ENCODE measurements around the gene OCLN. TPM values are rescaled to one million over a fixed set of nuclear protein-coding genes. Genes with fewer than 3 reads are reported as not detected.
"Not testable (repeated sequence)": the region's sequence is repeated elsewhere in the genome, so short reads cannot be mapped to it uniquely, and the experiment has no call there.

Gene OCLN
- total RNA-seq, 1 donor from 2014 or later = 12.8 TPM

GRCh38 chr5:69512740-69513260, 20.2 kb downstream of the OCLN start:
- Histone ChIP-seq H3K4me3 (no peak overlapping the region), H3K27me3 (no peaks in the 10 kb centered on the region), H3K4me1 (peaks cover 9% of the 10 kb centered on the region), H3K9me3 (no peaks in the 10 kb centered on the region), H3K36me3 (no peaks in the 10 kb centered on the region), H3K27ac (no peak overlapping the region)
- no peak for TF ChIP-seq POLR2A (IDR thresholded peaks at IDR 0.05)
- TF ChIP-seq POLR2AphosphoS5 (IDR thresholded peaks at IDR 0.05; ENCODE audit: insufficient read depth in 1 of 2, low read depth in 1 of 2) = peak in 1 of 2 donors; percentile 23
- intact Hi-C loops (cut with DNase I) = no loop called here
- DNase-seq (ENCODE audit: extremely low spot score in 2 of 2) = no peak

DNA sequence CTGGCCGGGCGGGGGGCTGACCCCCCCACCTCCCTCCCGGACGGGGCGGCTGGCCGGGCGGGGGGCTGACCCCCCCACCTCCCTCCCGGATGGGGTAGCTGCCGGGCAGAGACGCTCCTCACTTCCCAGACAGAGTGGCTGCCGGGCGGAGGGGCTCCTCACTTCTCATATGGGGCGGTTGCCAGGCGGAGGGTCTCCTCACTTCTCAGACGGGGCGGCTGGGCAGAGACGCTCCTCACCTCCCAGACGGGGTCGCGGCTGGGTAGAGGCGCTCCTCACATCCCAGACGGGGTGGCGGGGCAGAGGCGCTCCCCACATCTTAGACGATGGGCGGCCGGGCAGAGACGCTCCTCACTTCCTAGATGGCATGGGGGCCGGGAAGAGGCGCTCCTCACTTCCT, 23.0 kb downstream of the OCLN start:
- H3K27ac ChIP-seq; DNase-seq (ENCODE audit: extremely low spot score in 2 of 2); H3K4me3 ChIP-seq; H3K27me3 ChIP-seq; H3K36me3 ChIP-seq; intact Hi-C loops (cut with DNase I); H3K9me3 ChIP-seq: not testable (repeated sequence)
- H3K4me1 ChIP-seq = peaks cover 21% of the 10 kb centered on the region

- peaks cover 27% of the 10 kb centered on the region for H3K4me1 ChIP-seq
- no peak for DNase-seq (ENCODE audit: extremely low spot score in 2 of 2)
- no peak overlapping the region for H3K27ac ChIP-seq
- no peaks in the 10 kb centered on the region for H3K9me3 ChIP-seq
- intact Hi-C loops (cut with DNase I) = no loop called here
- no peak for TF ChIP-seq POLR2A (IDR thresholded peaks at IDR 0.05)
- TF ChIP-seq CTCF (IDR thresholded peaks at IDR 0.05) = no peak
- TF ChIP-seq POLR2AphosphoS5 (IDR thresholded peaks at IDR 0.05; ENCODE audit: insufficient read depth in 1 of 2, low read depth in 1 of 2) = no peak
- no peak overlapping the region for H3K4me3 ChIP-seq
- H3K27me3 ChIP-seq = no peaks in the 10 kb centered on the region
- H3K36me3 ChIP-seq = no peaks in the 10 kb centered on the region
These were observed 24.2 kb downstream of the OCLN start for GRCh38 chr5:69516769-69517168.

DNA sequence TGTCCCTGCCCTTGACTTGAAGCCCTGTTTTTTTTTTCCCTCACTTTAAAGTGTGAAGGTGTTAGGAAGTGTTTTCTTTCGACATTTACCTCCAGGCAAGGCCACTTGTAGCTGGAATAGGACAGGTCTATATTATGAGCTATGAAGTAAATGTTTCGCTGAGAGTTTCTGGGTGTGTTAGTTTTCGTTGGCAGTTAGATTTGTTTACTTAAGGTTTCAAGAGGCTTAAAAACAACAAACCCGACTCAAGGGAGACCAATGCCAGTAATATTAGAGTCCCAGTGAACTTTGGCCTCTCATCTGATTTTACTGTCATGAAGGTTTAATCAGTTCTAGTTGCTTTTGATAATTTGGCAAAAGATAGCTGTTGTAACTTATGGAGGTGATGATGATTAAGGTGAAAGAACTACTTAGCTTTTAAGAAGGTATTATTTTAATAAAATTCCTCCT, 25.2 kb downstream of the OCLN start:
- TF ChIP-seq POLR2AphosphoS5 (IDR thresholded peaks at IDR 0.05; ENCODE audit: insufficient read depth in 1 of 2, low read depth in 1 of 2) (peak in 1 of 2 donors; percentile 56), CTCF (IDR thresholded peaks at IDR 0.05) (no peak), POLR2A (IDR thresholded peaks at IDR 0.05) (no peak)
- intact Hi-C loops (cut with DNase I) = no loop called here
- no peaks in the 10 kb centered on the region for H3K27me3 ChIP-seq
- H3K36me3 ChIP-seq = no peaks in the 10 kb centered on the region
- no peaks in the 10 kb centered on the region for H3K9me3 ChIP-seq
- peaks cover 27% of the 10 kb centered on the region for H3K4me1 ChIP-seq
- DNase-seq (ENCODE audit: extremely low spot score in 2 of 2) = no peak
- H3K27ac ChIP-seq = no peak overlapping the region
- H3K4me3 ChIP-seq = no peak overlapping the region

- Histone ChIP-seq H3K36me3 (no peaks in the 10 kb centered on the region), H3K4me3 (no peak overlapping the region), H3K27ac (no peak overlapping the region), H3K27me3 (no peaks in the 10 kb centered on the region), H3K4me1 (peaks cover 27% of the 10 kb centered on the region), H3K9me3 (no peaks in the 10 kb centered on the region)
- TF ChIP-seq POLR2A (IDR thresholded peaks at IDR 0.05) (no peak), POLR2AphosphoS5 (IDR thresholded peaks at IDR 0.05; ENCODE audit: insufficient read depth in 1 of 2, low read depth in 1 of 2) (no peak), CTCF (IDR thresholded peaks at IDR 0.05) (no peak)
- intact Hi-C loops (cut with DNase I) = no loop called here
- no peak for DNase-seq (ENCODE audit: extremely low spot score in 2 of 2)
These were observed 26.7 kb downstream of the OCLN start for GRCh38 chr5:69519285-69519684.

DNA sequence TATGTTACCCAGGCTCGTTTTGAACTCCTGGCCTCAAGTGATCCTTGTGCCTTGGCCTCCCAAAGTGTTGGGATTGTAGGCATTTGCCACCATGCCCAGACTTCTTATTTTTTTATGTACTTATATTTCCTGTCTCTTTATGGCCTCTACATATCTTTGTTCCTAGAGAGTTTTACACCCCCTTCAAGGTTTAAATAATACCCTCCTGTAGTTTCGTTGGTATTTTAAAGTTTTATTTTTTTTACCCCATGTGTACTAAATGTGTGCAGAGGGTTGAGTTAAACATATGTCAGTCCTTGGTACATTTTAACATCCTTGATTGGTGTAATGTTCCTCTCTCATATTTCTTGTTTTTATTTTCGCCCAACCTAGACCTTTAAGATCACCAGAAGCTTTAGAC, 29.4 kb downstream of the OCLN start:
- H3K27me3 ChIP-seq = no peaks in the 10 kb centered on the region
- intact Hi-C loops (cut with DNase I) = no loop called here
- H3K4me1 ChIP-seq = peaks cover 25% of the 10 kb centered on the region
- no peaks in the 10 kb centered on the region for H3K9me3 ChIP-seq
- no peak for DNase-seq (ENCODE audit: extremely low spot score in 2 of 2)
- H3K27ac ChIP-seq = no peak overlapping the region
- TF ChIP-seq POLR2AphosphoS5 (IDR thresholded peaks at IDR 0.05; ENCODE audit: insufficient read depth in 1 of 2, low read depth in 1 of 2) (no peak), POLR2A (IDR thresholded peaks at IDR 0.05) (no peak), CTCF (IDR thresholded peaks at IDR 0.05) (no peak)
- no peak overlapping the region for H3K4me3 ChIP-seq
- H3K36me3 ChIP-seq = no peaks in the 10 kb centered on the region
